TTC549 (cell line): ENCODE data around the gene LAMB1.
"Not testable (repeated sequence)": the region's sequence is repeated elsewhere in the genome, so short reads cannot be mapped to it uniquely, and the experiment has no call there.

Experiments used
- FAIRE-seq: peaks from 2 replicates; lab custom pipeline; 2012; peaks lifted over from hg19 to GRCh38; lab: Jason Lieb, UNC

The LAMB1 gene

GRCh38 chr7:107971613-107972012, 31.3 kb downstream of the LAMB1 start:
- FAIRE-seq = no peak

- FAIRE-seq = no peak
These were observed 31.9 kb downstream of the LAMB1 start for GRCh38 chr7:107971100-107971499.

GRCh38 chr7:107969856-107970255, 33.1 kb downstream of the LAMB1 start:
- FAIRE-seq = no peak

DNA sequence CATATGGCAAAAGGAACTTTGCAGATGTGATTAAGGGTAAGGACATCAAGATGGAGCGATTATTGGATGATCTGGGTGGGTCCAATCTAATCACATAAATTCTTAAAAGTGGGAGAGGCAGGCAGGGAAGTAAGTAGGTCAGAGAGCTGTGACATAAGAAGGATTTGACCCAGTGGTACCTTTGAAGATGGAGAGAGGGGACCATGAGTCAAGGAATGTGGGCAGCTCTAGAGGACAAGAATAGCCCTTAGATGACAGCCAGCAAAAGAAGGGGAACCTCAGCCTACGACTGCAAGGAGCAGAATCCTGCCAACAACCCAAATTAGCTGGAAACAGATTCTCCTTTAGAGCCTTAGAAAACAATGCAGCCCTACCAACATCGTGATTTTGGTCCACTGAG, 34.5 kb downstream of the LAMB1 start:
- no peak for FAIRE-seq

DNA sequence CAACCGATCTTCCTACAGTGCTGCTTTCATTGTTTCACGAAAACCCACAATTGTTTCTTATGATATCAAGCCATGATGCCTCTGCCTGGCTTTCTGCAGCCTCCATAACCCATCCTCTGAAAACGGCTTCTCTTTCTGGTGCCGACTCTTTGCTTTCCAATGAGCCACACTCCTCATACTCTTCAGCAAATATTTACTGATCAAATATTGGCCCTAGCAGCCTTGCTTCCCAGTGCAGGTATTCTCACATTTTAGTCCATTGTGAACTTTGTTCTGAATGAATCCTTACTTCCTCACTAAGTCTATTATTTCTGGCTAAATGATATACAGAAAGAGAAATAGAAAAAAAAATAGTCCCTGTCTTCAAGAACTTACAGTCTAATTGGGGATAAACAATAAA, 35.5 kb downstream of the LAMB1 start:
- FAIRE-seq = no peak

DNA sequence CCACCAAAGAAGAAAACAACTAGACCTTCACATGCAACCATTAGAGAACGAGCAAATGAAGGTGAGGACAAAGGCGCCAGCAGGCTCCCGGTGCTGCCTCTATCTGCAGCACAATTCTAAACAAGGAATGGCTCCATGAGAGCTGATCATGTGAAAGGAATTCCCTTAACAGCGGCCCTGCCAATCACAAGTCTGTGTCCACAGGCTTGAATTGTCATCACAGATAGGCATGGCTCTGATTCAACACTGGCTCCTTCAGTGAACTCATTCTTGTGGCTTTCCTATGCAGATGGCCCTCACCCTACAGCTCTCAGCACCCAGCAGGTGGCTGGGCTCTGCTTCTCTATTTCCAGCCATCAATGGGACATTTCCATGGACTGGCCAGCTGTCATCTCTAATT, 36.2 kb downstream of the LAMB1 start:
- FAIRE-seq = no peak

GRCh38 chr7:107964510-107964909, 38.5 kb downstream of the LAMB1 start:
- FAIRE-seq = no peak

- FAIRE-seq = no peak
These were observed 40.1 kb downstream of the LAMB1 start for GRCh38 chr7:107962817-107963216.

DNA sequence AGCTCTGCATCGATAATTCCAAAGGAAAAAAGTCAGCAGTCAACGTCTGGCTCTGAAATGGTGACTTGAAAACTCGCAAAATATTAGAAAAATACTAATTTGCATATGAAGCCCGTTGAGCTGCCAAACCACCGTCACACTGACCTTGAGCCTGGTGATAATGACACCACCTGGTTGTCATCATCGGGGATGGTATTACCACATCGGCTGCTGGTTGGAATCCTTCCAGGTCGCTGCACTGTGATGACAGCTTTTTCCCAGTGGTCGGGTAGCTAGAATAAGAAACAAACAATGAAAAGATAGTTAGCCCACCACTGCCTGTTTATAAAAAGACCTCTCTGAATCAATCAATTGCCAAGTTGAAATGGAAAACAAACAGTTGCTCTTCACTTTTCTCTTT, 41.6 kb downstream of the LAMB1 start:
- no peak for FAIRE-seq

DNA sequence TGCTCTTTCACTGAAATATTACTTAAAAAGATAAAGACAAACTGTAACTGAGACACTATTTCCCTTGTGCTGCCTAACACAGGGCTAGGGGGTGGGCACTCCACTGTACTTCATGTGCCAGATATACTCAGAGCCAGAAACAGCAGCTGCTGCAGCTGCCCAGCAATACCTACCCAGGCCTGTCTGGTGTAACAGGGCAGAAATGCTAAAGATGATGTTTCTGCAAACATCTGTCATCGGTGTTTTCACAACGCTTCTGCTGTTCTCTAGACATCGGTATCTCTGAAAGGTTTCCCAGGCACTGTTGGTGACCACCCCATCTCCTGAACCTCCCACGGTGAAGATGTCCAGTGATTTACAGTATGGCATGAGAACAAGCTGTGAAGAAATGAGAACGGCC, 42.7 kb downstream of the LAMB1 start:
- no peak for FAIRE-seq

DNA sequence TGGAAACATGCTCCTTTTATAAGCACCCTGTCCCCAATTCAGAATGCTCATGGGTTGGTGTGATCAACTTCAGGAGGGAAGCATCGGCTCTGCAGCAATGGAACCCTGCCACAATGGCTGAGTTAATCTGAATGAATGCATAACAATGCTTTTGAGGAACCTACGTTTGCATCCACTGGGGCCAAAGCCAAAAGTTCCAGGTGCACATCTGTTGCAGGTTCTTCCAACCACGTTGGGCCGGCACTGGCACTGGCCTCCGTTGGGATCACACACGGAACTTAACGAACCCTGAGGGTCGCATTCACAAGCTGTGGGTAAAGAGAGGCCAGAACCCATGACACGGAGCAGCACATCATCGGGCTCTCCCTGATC, 43.4 kb downstream of the LAMB1 start:
- no peak for FAIRE-seq

DNA sequence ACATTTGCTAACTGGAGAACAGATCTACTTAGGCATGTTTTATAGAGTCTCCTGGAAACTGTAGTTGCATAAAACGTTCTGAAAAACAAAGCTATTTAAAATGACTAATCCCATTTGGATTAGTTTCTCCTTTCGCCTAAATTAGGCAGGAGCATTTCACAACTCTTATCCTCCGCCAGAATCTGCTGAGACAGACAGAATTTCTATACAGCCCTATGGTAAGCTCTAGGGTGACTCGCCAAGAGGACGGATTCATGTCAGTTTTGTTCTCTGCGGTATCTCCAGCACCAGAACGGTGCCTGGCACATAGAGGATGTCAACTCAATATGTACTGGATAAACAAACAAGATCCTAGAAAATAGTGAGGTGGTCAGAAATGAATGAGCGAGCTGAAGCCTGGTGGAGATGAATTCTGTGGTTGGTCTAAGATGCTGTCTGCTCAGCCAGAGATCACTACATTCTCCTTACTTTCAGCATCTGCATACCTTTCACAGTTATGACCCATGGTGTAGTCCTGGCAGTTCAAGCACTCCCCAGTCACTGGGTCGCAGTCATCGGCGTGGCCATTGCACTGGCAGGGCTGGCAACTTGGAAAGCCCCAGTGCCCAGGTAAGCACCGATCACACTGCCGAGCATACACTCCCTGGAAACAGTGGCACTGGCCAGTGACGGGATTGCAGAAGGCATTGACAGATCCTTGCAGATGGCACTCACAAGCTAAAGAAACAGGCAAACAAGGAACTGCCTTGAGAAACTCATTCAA, 44.0 kb downstream of the LAMB1 start:
- no peak for FAIRE-seq

GRCh38 chr7:107957436-107957835, 45.5 kb downstream of the LAMB1 start:
- FAIRE-seq = no peak

GRCh38 chr7:107956950-107957349, 46.0 kb downstream of the LAMB1 start:
- FAIRE-seq = not testable (repeated sequence)

DNA sequence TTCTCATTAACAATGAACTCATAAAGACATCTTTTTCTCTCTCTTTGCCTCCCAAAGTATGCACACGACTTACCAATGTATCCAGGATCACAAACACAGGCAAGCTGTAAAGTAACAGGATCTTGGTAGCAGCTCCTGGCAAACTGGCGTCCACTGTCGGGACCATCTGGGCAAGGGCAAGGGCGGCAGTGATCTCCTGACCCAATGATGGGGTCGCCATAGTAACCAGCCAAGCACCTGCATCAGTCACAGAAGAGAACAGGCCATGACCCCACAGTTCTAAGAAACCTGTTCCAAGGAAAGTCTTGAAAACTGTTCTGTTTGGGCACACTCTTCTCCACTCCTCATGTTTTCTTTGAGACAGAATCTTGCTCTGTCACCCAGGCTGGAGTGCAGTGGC, 47.6 kb downstream of the LAMB1 start:
- no peak for FAIRE-seq

DNA sequence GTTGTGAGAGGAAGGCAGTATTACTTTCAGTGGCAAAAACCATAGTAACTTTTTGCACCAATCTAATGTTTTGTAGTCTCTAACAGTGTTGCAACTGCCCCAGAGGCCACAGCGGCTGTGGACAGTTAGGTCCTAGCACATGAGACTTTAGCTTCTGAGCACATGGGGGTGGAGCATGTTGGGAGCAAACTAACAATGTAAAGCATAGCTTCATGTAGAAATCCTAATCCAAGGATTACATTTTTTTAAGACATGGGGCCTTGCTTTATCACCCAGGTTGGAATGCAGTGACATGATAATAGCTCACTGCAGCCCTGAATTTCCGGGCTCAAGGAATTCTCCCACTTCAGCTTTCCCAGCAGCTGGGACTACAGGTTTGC, 49.0 kb downstream of the LAMB1 start:
- FAIRE-seq = no peak

- no peak for FAIRE-seq
These were observed 49.6 kb downstream of the LAMB1 start for GRCh38 chr7:107953265-107953923.

DNA sequence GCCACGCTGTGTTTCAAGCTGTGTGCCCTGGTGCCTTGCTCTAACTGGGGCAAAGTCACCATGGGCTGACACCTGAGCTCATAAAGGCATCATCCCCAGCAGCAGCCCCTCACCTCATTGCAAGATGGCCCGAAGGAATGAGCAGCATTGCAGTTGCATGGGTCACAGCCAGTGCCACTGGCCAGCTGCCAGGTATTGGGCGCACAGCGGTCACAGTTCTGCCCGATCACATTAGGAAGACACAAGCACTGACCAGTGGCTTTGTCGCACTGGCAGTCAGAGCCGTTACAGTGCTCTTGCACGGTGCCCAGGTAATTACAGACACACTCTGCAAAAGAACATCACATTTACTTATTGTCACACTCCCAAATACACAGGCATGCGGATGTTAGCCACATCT, 51.1 kb downstream of the LAMB1 start:
- FAIRE-seq = no peak

DNA sequence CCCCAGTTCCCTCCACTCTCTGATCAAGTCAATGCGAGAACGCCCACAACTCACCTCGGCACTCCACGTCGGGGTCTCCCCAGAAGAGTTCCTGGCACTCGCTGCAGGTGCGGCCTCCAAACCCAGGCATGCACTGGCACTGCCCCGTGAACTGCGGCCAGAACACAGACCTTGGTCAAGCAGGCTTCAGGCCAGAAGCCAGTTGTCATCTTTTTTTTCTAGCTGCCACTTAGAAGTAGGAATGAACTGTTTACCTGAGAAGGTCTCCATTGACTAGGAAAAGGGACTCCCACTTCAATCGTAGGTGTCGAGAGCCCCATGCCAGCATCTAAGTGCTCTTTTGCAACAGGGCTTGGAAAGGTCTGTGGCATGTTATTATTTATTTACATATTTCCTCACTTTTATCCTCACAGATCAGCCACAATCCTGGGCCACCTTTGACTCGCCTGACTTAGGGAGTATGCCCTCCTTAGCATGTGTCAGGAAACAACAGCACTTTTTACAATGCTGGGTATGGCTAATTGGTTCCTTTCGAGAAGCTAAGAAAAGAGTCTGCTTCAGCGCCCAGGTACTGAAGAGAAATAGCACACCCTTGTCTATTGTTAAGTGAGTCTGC, 51.7 kb downstream of the LAMB1 start:
- FAIRE-seq = no peak

GRCh38 chr7:107949443-107949935, 53.5 kb downstream of the LAMB1 start:
- FAIRE-seq = no peak

DNA sequence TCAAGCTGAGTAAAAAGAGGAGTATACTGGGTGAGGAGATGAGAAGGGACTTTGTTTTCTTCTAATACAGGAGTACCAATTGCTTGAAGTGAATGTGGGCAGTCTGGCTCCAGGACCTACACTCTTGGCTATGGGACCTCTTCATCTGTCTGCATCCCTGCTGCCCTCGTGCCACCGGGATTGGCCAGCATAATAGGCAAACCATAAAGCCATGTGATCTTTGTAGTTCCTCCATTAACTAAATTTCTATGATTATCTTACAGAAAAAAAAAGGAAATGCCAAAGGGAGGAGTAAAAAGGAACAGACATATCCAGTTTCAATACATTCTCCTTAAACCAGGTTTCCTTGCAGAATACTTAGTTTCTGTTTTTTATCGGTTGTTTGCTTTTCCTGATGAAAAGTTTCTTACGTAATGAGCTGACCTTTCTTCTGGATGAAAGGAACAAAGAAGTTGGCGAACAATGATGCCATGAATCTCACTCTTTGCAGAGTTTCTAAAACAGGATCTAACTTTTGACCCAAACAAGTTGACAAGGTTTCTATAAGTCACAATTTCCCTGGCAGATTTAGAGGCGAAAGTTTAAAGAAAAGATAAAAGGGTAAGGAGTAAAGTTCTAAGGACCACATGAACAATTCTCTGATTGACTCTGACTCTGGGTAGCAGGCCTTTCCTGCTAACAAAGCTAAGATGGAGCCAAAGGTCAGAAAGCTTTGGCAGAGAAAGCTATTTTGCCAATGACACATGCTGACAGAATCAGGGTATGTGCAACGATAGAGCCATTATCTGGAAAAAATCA, 54.1 kb downstream of the LAMB1 start:
- FAIRE-seq = no peak

GRCh38 chr7:107946881-107947280, 56.1 kb downstream of the LAMB1 start:
- no peak for FAIRE-seq

DNA sequence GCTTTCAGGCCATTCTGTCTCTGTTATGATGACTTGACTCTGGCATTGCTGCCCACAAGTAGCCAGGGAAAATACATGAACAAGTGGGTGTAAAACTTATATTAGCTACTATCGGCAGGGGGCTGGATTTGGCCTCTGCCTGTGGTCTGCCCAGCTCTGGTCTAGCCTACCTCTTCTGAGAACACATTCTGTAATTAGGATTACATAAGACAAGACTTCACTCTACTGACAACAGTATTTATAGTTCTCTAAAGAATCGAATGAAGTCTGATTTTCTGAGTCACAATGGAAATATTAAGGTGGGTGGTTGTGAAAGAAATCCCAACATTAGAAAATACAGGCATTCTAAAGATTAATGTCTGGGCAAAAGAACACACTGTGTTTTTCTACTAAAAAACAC, 56.5 kb downstream of the LAMB1 start:
- FAIRE-seq = no peak
